ENCODE measurements around the gene B3GNT5.

B3GNT5 gene

GRCh38 chr3:183287301-183287971 is 34.4 kb downstream of the B3GNT5 start:
- FAIRE-seq = no peak
- no peak for DNase-seq (ENCODE audit: insufficient read length, low spot score)

GRCh38 chr3:183288117-183288516 is 35.1 kb downstream of the B3GNT5 start:
- DNase-seq (ENCODE audit: insufficient read length, low spot score) (no peak), FAIRE-seq (no peak)

- DNase-seq (ENCODE audit: insufficient read length, low spot score) (no peak), FAIRE-seq (no peak)
These were observed 37.2 kb downstream of the B3GNT5 start for GRCh38 chr3:183290216-183290615.

DNA sequence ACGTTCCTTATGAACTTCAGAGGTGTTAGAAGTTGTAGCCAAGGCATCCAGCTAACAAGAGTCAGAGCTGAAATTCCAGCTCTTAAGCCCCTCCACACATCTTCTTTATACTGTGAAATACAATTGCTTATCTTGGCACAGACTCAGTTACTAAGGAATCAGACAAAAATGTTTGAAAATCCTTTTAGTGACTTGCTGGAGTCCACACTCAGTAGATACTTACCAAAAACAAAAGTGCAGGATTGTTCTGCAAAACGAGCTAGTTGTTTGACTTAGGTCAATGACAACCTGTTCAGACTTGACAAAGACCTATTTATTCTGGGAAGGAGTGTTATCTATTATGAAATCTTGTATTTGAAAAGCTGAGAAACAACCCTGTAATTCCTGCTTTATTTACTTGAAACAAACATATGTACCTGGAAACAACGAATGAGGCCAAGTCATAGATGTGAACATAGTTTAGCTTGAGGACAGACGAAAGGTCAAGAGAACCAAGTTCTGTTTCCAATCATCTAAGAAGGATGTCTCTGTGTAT is 38.5 kb downstream of the B3GNT5 start:
- DNase-seq (ENCODE audit: insufficient read length, low spot score) (no peak), FAIRE-seq (no peak)

- DNase-seq (ENCODE audit: insufficient read length, low spot score) = no peak
- FAIRE-seq = no peak
These were observed 40.9 kb downstream of the B3GNT5 start for GRCh38 chr3:183293966-183294365.

GRCh38 chr3:183295211-183295610 is 42.2 kb downstream of the B3GNT5 start:
- FAIRE-seq (no peak), DNase-seq (ENCODE audit: insufficient read length, low spot score) (no peak)

DNA sequence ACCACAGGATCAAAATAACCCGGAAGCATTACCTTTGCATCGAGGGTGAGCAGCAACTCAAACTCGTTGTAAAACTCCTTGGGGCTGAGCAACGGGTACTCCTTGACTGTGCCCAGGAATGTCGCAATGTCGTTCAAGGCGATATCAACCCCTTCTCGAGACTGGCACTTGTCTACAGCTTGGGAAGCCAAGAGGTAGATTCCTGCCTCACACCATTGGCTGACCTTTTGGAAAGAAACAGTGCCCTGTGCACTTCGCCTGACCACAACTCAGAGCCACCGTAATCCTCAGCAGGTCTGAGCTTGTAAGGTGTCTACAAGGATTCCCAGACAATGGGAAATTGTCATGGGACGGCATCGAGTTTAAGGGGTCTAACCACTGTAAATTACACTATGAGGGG is 43.9 kb downstream of the B3GNT5 start:
- FAIRE-seq = no peak
- no peak for DNase-seq (ENCODE audit: insufficient read length, low spot score)

DNA sequence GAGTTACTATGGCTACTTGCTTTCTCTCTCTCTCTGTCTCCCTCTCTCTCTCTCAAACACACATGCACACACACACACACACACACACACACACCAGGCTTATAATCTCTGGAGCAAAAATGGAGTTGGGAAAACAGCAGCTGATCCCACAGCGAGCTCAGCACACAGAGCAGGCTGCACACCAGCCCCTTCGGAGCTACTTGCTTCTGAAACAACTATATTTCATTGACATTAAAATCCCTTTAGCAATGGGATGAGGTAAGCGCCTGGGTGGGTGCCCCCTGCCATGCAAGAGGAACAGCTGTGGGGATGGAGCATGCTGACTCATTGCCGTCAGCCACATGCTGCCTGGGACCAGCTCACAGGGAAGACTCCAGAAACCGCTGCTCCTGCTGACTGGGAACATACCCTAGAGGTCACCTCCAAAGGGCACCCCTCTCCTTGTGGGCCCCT is 45.7 kb downstream of the B3GNT5 start:
- FAIRE-seq = no peak
- no peak for DNase-seq (ENCODE audit: insufficient read length, low spot score)

GRCh38 chr3:183299976-183300375 is 46.9 kb downstream of the B3GNT5 start:
- no peak for FAIRE-seq
- DNase-seq (ENCODE audit: insufficient read length, low spot score) = no peak

GRCh38 chr3:183300996-183301562 is 48.0 kb downstream of the B3GNT5 start:
- FAIRE-seq = no peak

DNA sequence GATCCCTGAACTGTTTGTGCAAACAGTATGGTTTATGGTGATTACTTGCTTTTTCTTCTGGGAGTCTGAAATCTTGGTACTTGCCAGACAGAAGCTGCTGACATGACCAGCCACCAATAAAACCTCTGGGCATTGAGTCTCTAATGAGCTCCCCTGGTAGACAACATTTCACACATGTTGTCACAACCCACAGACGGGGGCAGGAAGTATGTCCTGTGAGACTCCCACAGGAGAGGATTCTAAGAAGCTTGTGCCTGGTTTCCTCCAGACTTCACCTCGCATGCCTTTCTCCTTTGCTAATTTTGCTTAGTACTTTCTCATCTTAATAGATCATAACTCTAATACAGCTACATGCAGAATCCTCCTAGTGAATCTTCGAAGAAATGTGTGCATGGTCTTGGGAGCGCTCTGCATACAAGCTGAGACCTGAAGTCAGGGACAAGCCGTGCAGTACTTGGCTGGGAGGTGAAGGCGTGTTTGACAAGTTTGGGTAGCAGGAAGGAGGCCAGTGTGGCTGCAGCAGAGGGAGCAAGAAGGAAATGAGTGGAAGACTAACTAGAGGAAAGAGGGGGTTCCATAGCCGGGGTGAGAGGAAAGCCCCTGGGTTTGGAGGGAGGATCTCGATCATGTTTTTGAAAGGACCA is 49.0 kb downstream of the B3GNT5 start:
- no peak for FAIRE-seq

More at GRCh38 chr3:183300996-183301562, 48.0 kb downstream of the B3GNT5 start:
- DNase-seq (ENCODE audit: insufficient read length, low spot score) = no peak

DNA sequence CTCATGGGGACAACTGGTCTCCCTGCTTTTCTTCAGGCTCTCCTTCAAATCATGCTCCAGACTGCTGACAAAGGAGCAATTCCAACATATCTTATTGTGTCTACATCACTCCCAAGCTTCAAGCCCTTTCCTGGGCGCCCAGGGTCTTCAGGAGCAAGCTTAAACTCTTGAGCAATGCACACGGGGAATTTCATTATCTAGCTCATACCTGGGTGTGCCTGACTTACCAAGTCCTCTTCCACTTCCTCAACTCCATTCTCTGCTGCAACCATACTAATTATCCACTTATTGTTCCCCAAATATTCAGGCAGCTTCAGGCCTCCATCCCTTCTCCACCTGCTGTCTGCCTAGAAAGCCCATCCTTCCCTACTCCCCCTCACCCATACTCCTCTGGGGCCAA is 50.6 kb downstream of the B3GNT5 start:
- FAIRE-seq (no peak), DNase-seq (ENCODE audit: insufficient read length, low spot score) (no peak)

More for the DNA sequence above, 49.0 kb downstream of the B3GNT5 start:
- DNase-seq (ENCODE audit: insufficient read length, low spot score) = no peak

DNA sequence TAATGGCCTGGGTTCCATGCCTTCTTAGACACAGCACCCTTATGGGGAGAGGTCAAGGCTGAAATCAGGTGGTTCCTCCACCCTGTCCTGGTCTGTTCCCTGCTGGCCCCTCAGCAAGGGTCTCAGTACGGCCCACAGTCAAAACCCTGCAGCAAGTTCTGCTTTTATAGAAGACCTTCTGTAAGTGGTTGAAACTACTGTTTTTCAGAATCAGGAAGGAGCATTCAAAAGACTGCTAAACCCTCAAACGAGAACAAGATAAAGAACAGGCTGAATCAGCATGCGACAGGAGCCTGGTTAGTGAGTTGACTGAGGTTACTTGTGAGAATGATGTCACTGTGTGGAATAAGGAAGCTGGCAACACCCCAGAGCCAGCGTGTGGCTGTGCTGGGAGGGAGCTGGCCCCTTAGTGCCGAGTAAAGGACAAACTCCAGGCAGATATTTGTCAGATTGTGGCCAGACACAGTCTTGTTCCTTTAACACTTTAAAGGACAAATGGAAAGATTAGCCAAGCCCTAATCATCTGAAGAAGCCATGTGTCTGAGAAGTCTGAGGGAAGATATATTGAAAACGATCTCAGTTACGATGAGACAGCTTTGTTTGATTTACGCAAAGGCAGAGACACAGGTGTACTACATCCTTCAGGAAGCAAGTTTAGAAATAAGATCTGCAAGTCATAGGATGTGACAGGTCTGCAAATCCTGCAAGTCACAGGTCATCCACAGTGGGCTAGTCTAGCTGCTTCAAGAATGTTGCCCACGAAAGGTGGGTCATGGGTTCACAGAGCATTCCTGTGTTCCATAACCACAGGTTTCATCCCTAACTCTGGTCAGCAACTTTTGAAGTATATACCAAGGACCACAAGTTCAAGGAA is 54.0 kb downstream of the B3GNT5 start:
- DNase-seq (ENCODE audit: insufficient read length, low spot score) (no peak), FAIRE-seq (no peak)

DNA sequence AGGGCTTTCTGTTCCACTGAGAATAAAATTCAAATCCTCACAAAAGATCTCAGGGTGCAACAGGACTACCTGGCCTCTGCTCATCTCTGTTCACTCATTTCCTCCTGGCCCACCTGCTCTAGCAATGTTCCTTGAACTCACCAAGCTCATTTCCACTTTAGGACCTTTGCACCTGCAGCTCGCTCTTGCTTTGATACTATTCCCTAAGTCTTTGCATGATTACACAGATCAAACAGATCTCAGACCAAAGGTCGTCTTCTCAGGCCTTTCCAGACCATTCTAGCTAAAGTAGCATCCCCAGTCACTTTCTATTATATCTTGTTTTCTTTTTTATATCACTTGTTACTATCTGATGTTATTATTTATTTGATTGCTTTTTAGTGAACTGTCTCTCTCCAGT is 54.7 kb downstream of the B3GNT5 start:
- DNase-seq (ENCODE audit: insufficient read length, low spot score) = no peak
- no peak for FAIRE-seq

- no peak for FAIRE-seq
- no peak for DNase-seq (ENCODE audit: insufficient read length, low spot score)
These were observed 55.7 kb downstream of the B3GNT5 start for GRCh38 chr3:183308751-183309150.

- DNase-seq (ENCODE audit: insufficient read length, low spot score) (no peak), FAIRE-seq (no peak)
These were observed 56.2 kb downstream of the B3GNT5 start for GRCh38 chr3:183309276-183309675.

DNA sequence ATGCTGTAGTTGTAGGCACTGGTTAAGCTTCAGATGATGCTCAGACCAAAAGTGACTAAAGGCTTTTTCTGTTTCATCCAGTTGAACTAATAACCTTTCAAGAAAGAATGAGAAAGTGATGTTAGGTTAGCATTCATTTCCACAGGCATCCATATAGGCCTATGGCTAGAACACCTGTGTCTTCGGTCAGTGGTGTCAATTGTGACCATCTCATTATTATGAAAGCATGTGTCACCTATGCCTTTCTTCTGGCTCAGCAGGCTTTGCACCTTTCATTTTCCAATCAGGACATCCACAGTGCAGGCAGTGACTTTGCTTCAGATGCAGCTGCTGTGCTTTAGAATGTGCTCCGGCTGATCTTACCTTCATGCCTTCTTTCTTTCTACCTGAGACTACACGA is 57.9 kb downstream of the B3GNT5 start:
- DNase-seq (ENCODE audit: insufficient read length, low spot score) = no peak
- no peak for FAIRE-seq

- DNase-seq (ENCODE audit: insufficient read length, low spot score) = no peak
- FAIRE-seq = no peak
These were observed 59.4 kb downstream of the B3GNT5 start for GRCh38 chr3:183312433-183312832.

DNA sequence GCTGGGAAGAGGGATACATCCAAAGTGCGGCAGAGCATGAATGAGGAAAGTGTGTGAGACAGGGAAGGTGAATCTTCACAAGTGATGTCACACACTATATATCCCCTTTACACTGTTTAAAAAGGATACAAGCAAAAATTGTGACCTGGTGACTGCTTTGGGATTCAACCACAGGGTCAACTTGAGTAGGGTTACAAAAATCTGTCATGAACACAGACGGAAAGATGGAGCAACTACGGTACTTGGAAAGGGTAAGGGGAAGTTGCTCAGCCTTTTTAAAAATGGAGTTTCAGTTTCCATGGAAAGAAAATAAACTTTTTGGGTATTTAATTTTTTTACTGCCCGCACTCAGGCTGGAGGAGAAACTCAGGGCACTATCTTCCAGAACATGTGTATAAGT is 60.3 kb downstream of the B3GNT5 start:
- FAIRE-seq = no peak

GRCh38 chr3:183313764-183314163 is 60.7 kb downstream of the B3GNT5 start:
- no peak for DNase-seq (ENCODE audit: insufficient read length, low spot score)
- FAIRE-seq = no peak

More for the DNA sequence above, 60.3 kb downstream of the B3GNT5 start:
- DNase-seq (ENCODE audit: insufficient read length, low spot score) = no peak

DNA sequence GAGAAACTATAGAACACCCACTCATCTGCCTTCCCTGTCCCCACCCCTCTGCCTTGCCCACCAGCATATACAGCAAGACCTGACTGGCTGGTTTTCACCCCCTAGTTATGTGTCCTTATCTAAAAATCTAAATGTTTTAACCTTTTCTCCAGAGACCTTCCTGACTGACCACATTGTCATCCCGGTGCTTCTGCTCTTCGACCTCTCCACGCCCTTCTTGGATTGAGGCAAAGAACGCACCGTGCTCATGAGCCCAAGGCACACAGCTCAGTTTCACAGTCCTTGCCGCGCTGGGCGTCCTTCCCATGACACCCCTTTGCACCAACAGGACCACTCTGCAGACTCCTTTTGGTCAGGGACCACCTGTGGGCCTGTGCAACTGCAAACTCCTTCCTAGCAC is 62.7 kb downstream of the B3GNT5 start:
- no peak for FAIRE-seq
- DNase-seq (ENCODE audit: insufficient read length, low spot score) = no peak
